ENCODE measurements around the gene FGF23. TPM values are rescaled to one million over a fixed set of nuclear protein-coding genes. Genes with fewer than 3 reads are reported as not detected.
A peak's percentile ranks its signal among the peaks of the same experiment; 100 is the strongest.

Gene FGF23
- total and polyA plus RNA-seq, 2 donors, result 0.05 to 0.27 TPM

- DNase-seq (ENCODE audit: low read depth in 6 of 9, low spot score in 9 of 9), result no peak
- Histone ChIP-seq H3K4me1 (ENCODE audit: control insufficient read depth in 2 of 2, insufficient read depth in 2 of 2, low read length in 2 of 2) (no peaks in the 10 kb centered on the region), H3K27me3 (ENCODE audit: control insufficient read depth in 2 of 2, insufficient read depth in 1 of 2, low read length in 1 of 2) (peaks cover 0 to 5% of the 10 kb centered on the region in 2 donors), H3K27ac (ENCODE audit: low read depth in 1 of 2, low read length in 1 of 2) (no peak overlapping the region), H3K9me3 (ENCODE audit: control insufficient read depth in 2 of 2, insufficient read depth in 1 of 2, low read length in 1 of 2) (no peaks in the 10 kb centered on the region), H3K4me3 (ENCODE audit: low read length in 2 of 2) (no peak overlapping the region), H3K36me3 (ENCODE audit: control insufficient read depth in 2 of 2, insufficient read depth in 2 of 2, low read length in 1 of 2) (no peaks in the 10 kb centered on the region)
- 95% methylated on average over 2 of the region's 2 CpGs for WGBS
Measured at GRCh38 chr12:4372653-4373052, 6.9 kb downstream of the FGF23 start.

DNA sequence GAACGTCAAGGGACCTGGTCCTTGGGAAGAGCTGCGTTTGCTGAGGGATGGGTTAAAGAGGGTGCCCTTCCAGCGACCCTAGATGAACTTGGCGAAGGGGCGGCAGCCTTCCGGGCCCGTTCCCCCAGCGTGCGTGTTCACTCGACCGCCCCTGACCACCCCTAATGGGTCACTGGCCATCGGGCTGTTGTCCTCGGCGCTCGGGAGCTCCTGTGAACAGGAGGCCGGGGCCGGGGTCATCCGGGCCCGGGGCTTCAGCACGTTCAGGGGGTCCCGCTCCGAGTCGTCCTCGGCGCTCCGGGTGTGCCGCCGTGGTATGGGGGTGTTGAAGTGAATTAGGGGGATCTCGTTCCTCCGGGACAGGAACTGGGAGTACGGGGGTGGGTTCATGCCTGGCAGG lies 9.2 kb downstream of the FGF23 start:
- H3K27me3 ChIP-seq (ENCODE audit: control insufficient read depth in 2 of 2, insufficient read depth in 1 of 2, low read length in 1 of 2), result peaks cover 0 to 9% of the 10 kb centered on the region in 2 donors
- no peak overlapping the region for H3K4me3 ChIP-seq (ENCODE audit: low read length in 2 of 2)
- no peaks in the 10 kb centered on the region for H3K9me3 ChIP-seq (ENCODE audit: control insufficient read depth in 2 of 2, insufficient read depth in 1 of 2, low read length in 1 of 2)
- no peak overlapping the region for H3K27ac ChIP-seq (ENCODE audit: low read depth in 1 of 2, low read length in 1 of 2)
- no peaks in the 10 kb centered on the region for H3K4me1 ChIP-seq (ENCODE audit: control insufficient read depth in 2 of 2, insufficient read depth in 2 of 2, low read length in 2 of 2)
- DNase-seq (ENCODE audit: low read depth in 6 of 9, low spot score in 9 of 9), result no peak
- 95% methylated on average over 31 of the region's 31 CpGs for WGBS
- no peaks in the 10 kb centered on the region for H3K36me3 ChIP-seq (ENCODE audit: control insufficient read depth in 2 of 2, insufficient read depth in 2 of 2, low read length in 1 of 2)

- H3K9me3 ChIP-seq (ENCODE audit: control insufficient read depth in 2 of 2, insufficient read depth in 1 of 2, low read length in 1 of 2), result no peaks in the 10 kb centered on the region
- H3K4me1 ChIP-seq (ENCODE audit: control insufficient read depth in 2 of 2, insufficient read depth in 2 of 2, low read length in 2 of 2), result no peaks in the 10 kb centered on the region
- DNase-seq (ENCODE audit: low read depth in 6 of 9, low spot score in 9 of 9), result no peak
- H3K27ac ChIP-seq (ENCODE audit: low read depth in 1 of 2, low read length in 1 of 2), result no peak overlapping the region
- peaks cover 0 to 8% of the 10 kb centered on the region in 2 donors for H3K27me3 ChIP-seq (ENCODE audit: control insufficient read depth in 2 of 2, insufficient read depth in 1 of 2, low read length in 1 of 2)
- H3K4me3 ChIP-seq (ENCODE audit: low read length in 2 of 2), result no peak overlapping the region
- WGBS, result 94% methylated on average over 4 of the region's 4 CpGs
- no peaks in the 10 kb centered on the region for H3K36me3 ChIP-seq (ENCODE audit: control insufficient read depth in 2 of 2, insufficient read depth in 2 of 2, low read length in 1 of 2)
Measured at GRCh38 chr12:4369548-4369947, 10.0 kb downstream of the FGF23 start.

DNA sequence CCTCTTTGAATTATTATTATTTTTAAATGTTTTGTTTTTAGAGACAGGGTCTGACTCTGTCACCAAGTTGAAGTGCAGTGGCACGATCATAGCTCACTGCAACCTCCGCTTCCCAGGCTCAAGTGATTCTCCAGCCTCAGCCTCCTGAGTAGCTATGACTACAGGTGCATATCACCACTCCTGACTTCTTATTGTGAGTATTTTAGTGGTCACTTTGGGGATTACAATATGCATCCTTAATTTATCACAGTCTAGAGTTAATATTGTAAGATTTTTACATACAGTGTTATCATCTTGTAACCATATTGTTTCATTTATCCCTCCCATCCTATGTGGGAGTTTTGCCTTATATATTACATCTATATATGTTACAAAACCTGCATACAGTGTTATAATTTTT lies 13.4 kb downstream of the FGF23 start:
- no peak overlapping the region for H3K27ac ChIP-seq (ENCODE audit: low read depth in 1 of 2, low read length in 1 of 2)
- no peaks in the 10 kb centered on the region for H3K4me1 ChIP-seq (ENCODE audit: control insufficient read depth in 2 of 2, insufficient read depth in 2 of 2, low read length in 2 of 2)
- DNase-seq (ENCODE audit: low read depth in 6 of 9, low spot score in 9 of 9), result no peak
- no peaks in the 10 kb centered on the region for H3K9me3 ChIP-seq (ENCODE audit: control insufficient read depth in 2 of 2, insufficient read depth in 1 of 2, low read length in 1 of 2)
- H3K4me3 ChIP-seq (ENCODE audit: low read length in 2 of 2), result no peak overlapping the region
- H3K27me3 ChIP-seq (ENCODE audit: control insufficient read depth in 2 of 2, insufficient read depth in 1 of 2, low read length in 1 of 2), result peaks cover 0 to 9% of the 10 kb centered on the region in 2 donors
- H3K36me3 ChIP-seq (ENCODE audit: control insufficient read depth in 2 of 2, insufficient read depth in 2 of 2, low read length in 1 of 2), result no peaks in the 10 kb centered on the region
- 94% methylated on average over 2 of the region's 2 CpGs for WGBS

DNA sequence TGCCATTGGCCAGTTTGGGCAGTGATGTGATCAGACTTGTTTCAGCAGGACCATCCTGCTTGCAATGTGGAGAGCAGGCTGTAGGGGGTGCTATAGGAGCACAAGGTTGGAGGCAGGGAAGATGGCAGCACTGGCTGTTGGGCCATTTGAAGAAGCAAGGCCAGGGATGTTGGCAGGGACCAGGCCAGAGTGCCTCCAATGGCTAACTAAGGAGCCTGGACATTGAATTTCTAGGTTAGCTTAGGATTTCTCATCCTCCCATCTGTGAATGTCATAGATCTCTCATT lies 23.5 kb downstream of the FGF23 start:
- no peak overlapping the region for H3K27ac ChIP-seq (ENCODE audit: low read depth in 1 of 2, low read length in 1 of 2)
- DNase-seq (ENCODE audit: low read depth in 6 of 9, low spot score in 9 of 9), result peak in 4 of 9 donors; percentile 4 to 34 (median 22)

DNA sequence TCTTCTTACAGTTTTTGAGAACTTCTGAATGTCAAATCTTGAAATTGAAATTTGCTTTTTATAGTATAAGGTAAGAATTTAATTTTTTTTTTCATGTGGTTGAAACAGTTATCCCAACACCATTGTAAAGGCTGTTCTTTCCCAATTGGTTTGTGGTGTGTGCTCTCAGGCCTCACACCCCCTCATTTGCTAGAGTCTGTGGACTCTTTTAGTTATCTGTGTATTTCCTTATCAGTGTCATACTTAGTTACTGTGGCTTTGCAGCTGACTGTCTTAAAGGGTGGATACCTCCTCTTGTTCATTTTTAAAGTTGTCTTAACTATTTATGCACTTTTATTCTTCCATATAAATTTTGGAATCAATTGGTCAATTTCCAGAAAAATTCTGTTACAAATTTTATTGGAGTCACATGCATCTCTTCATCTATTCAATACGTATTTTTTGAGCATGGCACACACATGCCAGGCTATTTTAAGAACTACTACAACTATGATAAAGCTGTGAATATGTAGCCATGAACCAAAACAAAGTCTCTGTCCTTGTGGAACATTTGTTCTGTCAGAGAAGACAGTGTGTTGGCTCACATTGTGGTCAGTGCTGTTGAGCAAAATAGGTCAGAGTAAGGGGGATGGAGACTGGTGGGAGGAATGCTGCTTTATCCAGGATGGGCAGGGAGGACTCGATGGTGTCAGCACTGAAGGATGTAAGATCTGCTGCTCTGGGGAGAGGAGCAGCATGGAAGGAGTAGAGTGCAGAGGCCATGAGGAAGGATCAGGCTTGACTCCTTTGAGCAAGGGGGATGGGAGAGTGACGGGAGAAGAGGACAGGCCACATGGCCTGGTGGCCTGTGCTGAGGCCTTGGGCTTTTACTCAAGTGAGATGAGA lies 24.1 kb downstream of the FGF23 start:
- WGBS, result 96% methylated on average over 3 of the region's 3 CpGs
- Histone ChIP-seq H3K9me3 (ENCODE audit: control insufficient read depth in 2 of 2, insufficient read depth in 1 of 2, low read length in 1 of 2) (no peaks in the 10 kb centered on the region), H3K27ac (ENCODE audit: low read depth in 1 of 2, low read length in 1 of 2) (no peak overlapping the region)

More for the DNA sequence above, 23.5 kb downstream of the FGF23 start:
- Histone ChIP-seq H3K36me3 (ENCODE audit: control insufficient read depth in 2 of 2, insufficient read depth in 2 of 2, low read length in 1 of 2) (peaks cover 3 to 8% of the 10 kb centered on the region in 2 donors), H3K27me3 (ENCODE audit: control insufficient read depth in 2 of 2, insufficient read depth in 1 of 2, low read length in 1 of 2) (no peaks in the 10 kb centered on the region), H3K4me1 (ENCODE audit: control insufficient read depth in 2 of 2, insufficient read depth in 2 of 2, low read length in 2 of 2) (no peaks in the 10 kb centered on the region), H3K4me3 (ENCODE audit: low read length in 2 of 2) (no peak overlapping the region), H3K9me3 (ENCODE audit: control insufficient read depth in 2 of 2, insufficient read depth in 1 of 2, low read length in 1 of 2) (no peaks in the 10 kb centered on the region)

DNA sequence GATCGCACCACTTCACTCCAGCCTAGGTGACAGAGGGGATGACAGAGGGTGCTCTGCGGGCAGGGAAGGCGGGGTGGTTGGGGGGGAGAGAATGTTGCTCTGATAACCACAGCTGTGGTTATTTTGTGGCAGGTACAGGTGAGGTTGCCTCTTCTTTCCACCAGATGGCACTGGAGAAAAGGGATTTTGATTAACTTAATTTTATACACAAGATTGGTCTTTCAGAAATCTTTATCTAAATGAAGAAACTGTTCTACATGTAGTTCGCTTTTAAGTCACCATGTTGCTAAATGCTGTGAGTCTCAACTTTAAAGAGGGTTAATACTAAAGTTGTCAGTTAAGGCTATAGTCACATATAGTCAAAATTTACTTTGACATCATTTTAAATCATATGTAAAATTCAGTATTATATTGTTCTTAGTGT lies 25.7 kb downstream of the FGF23 start:
- DNase-seq (ENCODE audit: low read depth in 6 of 9, low spot score in 9 of 9), result peak; percentile 3 to 60 (median 22)
- H3K36me3 ChIP-seq (ENCODE audit: control insufficient read depth in 2 of 2, insufficient read depth in 2 of 2, low read length in 1 of 2), result peaks cover 3 to 8% of the 10 kb centered on the region in 2 donors
- no peak overlapping the region for H3K4me3 ChIP-seq (ENCODE audit: low read length in 2 of 2)
- no peaks in the 10 kb centered on the region for H3K9me3 ChIP-seq (ENCODE audit: control insufficient read depth in 2 of 2, insufficient read depth in 1 of 2, low read length in 1 of 2)
- H3K4me1 ChIP-seq (ENCODE audit: control insufficient read depth in 2 of 2, insufficient read depth in 2 of 2, low read length in 2 of 2), result no peaks in the 10 kb centered on the region
- WGBS, result 37% methylated on average over 4 of the region's 4 CpGs
- no peak overlapping the region for H3K27ac ChIP-seq (ENCODE audit: low read depth in 1 of 2, low read length in 1 of 2)
- H3K27me3 ChIP-seq (ENCODE audit: control insufficient read depth in 2 of 2, insufficient read depth in 1 of 2, low read length in 1 of 2), result no peaks in the 10 kb centered on the region

More for the DNA sequence above, 24.1 kb downstream of the FGF23 start:
- Histone ChIP-seq H3K4me3 (ENCODE audit: low read length in 2 of 2) (no peak overlapping the region), H3K27me3 (ENCODE audit: control insufficient read depth in 2 of 2, insufficient read depth in 1 of 2, low read length in 1 of 2) (no peaks in the 10 kb centered on the region), H3K4me1 (ENCODE audit: control insufficient read depth in 2 of 2, insufficient read depth in 2 of 2, low read length in 2 of 2) (no peaks in the 10 kb centered on the region), H3K36me3 (ENCODE audit: control insufficient read depth in 2 of 2, insufficient read depth in 2 of 2, low read length in 1 of 2) (peaks cover 3 to 8% of the 10 kb centered on the region in 2 donors)
- no peak for DNase-seq (ENCODE audit: low read depth in 6 of 9, low spot score in 9 of 9)

DNA sequence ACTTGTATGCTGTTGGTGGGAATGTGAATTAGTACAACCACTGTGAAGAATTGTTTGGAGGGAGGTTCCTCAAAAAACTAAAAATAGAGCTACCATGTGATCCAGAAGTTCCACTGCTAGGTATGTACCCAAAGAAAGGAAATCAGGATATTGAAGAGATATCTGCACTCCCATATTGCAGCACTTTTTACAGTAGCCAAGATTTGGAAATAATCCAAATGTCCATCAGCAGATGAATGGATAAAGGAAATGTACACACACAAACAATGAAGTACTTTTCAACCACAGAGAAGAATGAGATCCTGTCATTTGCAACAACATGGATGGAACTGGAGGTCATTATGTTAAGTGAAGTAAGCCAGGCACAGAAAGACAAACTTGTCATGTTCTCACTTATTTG lies 32.6 kb downstream of the FGF23 start:
- H3K36me3 ChIP-seq (ENCODE audit: control insufficient read depth in 2 of 2, insufficient read depth in 2 of 2, low read length in 1 of 2), result no peaks in the 10 kb centered on the region
- no peak overlapping the region for H3K27ac ChIP-seq (ENCODE audit: low read depth in 1 of 2, low read length in 1 of 2)
- no peak for DNase-seq (ENCODE audit: low read depth in 6 of 9, low spot score in 9 of 9)
- no peak overlapping the region for H3K4me3 ChIP-seq (ENCODE audit: low read length in 2 of 2)
- no peaks in the 10 kb centered on the region for H3K4me1 ChIP-seq (ENCODE audit: control insufficient read depth in 2 of 2, insufficient read depth in 2 of 2, low read length in 2 of 2)
- no peaks in the 10 kb centered on the region for H3K27me3 ChIP-seq (ENCODE audit: control insufficient read depth in 2 of 2, insufficient read depth in 1 of 2, low read length in 1 of 2)
- no peaks in the 10 kb centered on the region for H3K9me3 ChIP-seq (ENCODE audit: control insufficient read depth in 2 of 2, insufficient read depth in 1 of 2, low read length in 1 of 2)

GRCh38 chr12:4331842-4332241 lies 47.7 kb downstream of the FGF23 start:
- WGBS, result 83% methylated on average over 4 of the region's 4 CpGs
- Histone ChIP-seq H3K27ac (ENCODE audit: low read depth in 1 of 2, low read length in 1 of 2) (no peak overlapping the region), H3K4me1 (ENCODE audit: control insufficient read depth in 2 of 2, insufficient read depth in 2 of 2, low read length in 2 of 2) (no peaks in the 10 kb centered on the region), H3K36me3 (ENCODE audit: control insufficient read depth in 2 of 2, insufficient read depth in 2 of 2, low read length in 1 of 2) (peaks cover 0 to 6% of the 10 kb centered on the region in 2 donors), H3K9me3 (ENCODE audit: control insufficient read depth in 2 of 2, insufficient read depth in 1 of 2, low read length in 1 of 2) (no peaks in the 10 kb centered on the region), H3K4me3 (ENCODE audit: low read length in 2 of 2) (no peak overlapping the region), H3K27me3 (ENCODE audit: control insufficient read depth in 2 of 2, insufficient read depth in 1 of 2, low read length in 1 of 2) (no peaks in the 10 kb centered on the region)
- DNase-seq (ENCODE audit: low read depth in 6 of 9, low spot score in 9 of 9), result no peak

Measured in thymus (tissue), 11 donors.